ENCODE results near the gene ANKFN1. TPM values are rescaled to one million over a fixed set of nuclear protein-coding genes. Genes with fewer than 3 reads are reported as not detected.

The ANKFN1 gene
- total RNA-seq, 1 donor from 2014 or later, result 0.75 TPM

- no peak overlapping the region for H3K27ac ChIP-seq
- H3K9me3 ChIP-seq, result no peaks in the 10 kb centered on the region
- no peak for TF ChIP-seq CTCF (IDR thresholded peaks at IDR 0.05)
- H3K27me3 ChIP-seq, result no peaks in the 10 kb centered on the region
- ATAC-seq (no peak), DNase-seq (no peak)
- no peaks in the 10 kb centered on the region for H3K4me1 ChIP-seq
- H3K36me3 ChIP-seq, result no peaks in the 10 kb centered on the region
- H3K4me3 ChIP-seq, result no peak overlapping the region
- intact Hi-C loops (cut with DNase I), result no loop called here
Measured at GRCh38 chr17:56158915-56159825, 5.9 kb downstream of the ANKFN1 start.

DNA sequence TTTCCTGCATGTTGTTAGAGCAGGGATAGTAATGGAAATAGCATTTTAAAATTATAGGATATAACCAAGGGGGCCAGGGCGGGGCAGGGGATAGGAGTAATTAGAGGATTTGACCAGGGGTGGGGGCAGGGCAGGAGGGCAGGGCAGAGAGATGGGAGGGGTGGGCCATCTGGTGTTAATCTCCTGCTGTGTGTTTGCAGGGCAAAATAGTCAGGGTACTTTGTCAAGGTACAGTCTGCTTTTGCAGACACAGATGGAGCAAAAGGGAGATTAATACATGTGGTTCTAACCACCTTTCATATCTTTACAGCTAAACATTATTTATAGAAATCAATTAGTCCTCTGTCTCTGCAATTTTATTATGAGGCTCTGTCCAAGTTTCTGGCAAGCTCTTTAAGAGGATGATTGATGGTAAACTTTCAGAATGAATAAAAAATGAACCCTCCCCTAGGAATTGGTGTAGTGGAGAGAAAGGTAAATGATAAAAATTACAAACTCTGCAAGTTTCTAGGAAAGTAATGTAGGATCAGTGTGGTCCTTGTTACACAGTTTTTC, 6.6 kb downstream of the ANKFN1 start:
- intact Hi-C loops (cut with DNase I), result no loop called here
- no peak for TF ChIP-seq CTCF (IDR thresholded peaks at IDR 0.05)
- Histone ChIP-seq H3K4me3 (no peak overlapping the region), H3K27ac (no peak overlapping the region), H3K9me3 (no peaks in the 10 kb centered on the region), H3K4me1 (no peaks in the 10 kb centered on the region), H3K36me3 (no peaks in the 10 kb centered on the region), H3K27me3 (no peaks in the 10 kb centered on the region)
- DNase-seq, result no peak
- ATAC-seq, result no peak

GRCh38 chr17:56160422-56160821, 7.1 kb downstream of the ANKFN1 start:
- no peaks in the 10 kb centered on the region for H3K4me1 ChIP-seq
- no peak overlapping the region for H3K4me3 ChIP-seq
- no peaks in the 10 kb centered on the region for H3K9me3 ChIP-seq
- no peak overlapping the region for H3K27ac ChIP-seq
- DNase-seq, result no peak
- H3K27me3 ChIP-seq, result no peaks in the 10 kb centered on the region
- no peaks in the 10 kb centered on the region for H3K36me3 ChIP-seq
- intact Hi-C loops (cut with DNase I), result no loop called here
- no peak for ATAC-seq
- TF ChIP-seq CTCF (IDR thresholded peaks at IDR 0.05), result no peak

DNA sequence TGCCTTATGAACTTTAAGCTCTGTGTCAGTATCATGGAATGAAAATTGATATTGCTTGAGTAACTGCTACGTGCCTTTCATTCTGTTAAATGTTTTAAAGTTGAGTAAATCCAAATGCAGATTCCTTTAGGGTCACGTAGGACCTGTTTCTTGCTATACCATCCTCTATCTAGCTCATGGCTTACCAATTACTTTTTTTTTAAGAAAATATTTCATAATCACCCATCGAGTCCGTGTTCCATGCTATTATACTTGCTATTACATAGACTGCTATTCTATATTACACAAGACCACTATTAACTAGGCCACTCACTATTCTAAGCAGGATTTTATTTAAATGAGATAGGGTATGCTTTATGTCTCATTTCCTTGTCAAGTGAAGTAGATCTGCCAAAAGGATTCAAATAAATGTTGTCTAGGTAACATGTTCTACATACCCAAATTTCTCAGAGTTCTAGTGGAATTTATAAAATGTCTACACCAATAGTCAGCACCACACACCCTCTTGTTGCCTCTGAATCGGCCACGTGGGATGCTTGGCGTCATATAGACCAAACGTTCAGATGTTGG, 11.9 kb downstream of the ANKFN1 start:
- Histone ChIP-seq H3K36me3 (no peaks in the 10 kb centered on the region), H3K27me3 (no peaks in the 10 kb centered on the region), H3K4me1 (no peaks in the 10 kb centered on the region), H3K9me3 (no peaks in the 10 kb centered on the region), H3K4me3 (no peak overlapping the region), H3K27ac (no peak overlapping the region)
- no peak for TF ChIP-seq CTCF (IDR thresholded peaks at IDR 0.05)
- ATAC-seq (no peak), DNase-seq (no peak)
- intact Hi-C loops (cut with DNase I), result no loop called here

DNA sequence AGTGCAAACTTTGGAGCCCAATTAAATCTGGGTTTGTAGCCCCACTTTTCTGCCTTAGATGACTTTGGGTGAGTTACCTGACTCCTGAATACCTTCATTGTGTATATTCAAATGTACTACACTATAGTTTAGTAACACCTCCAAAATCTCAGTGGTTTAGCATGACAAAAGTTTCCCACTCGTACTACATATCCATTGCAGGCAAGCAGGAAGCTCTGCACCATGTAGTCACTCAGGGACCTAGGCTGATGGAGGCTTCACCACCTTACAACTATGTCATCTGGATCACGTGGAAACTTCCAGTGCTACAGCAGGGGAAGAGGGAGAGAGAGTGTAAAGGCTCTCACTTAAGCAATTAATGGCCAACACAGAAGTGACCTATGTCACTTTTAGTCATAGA, 14.2 kb downstream of the ANKFN1 start:
- intact Hi-C loops (cut with DNase I), result no loop called here
- H3K4me3 ChIP-seq, result no peak overlapping the region

More for the DNA sequence above, 14.2 kb downstream of the ANKFN1 start:
- TF ChIP-seq CTCF (IDR thresholded peaks at IDR 0.05), result no peak
- no peak for DNase-seq
- no peak for ATAC-seq
- Histone ChIP-seq H3K27me3 (no peaks in the 10 kb centered on the region), H3K4me1 (no peaks in the 10 kb centered on the region), H3K9me3 (no peaks in the 10 kb centered on the region), H3K27ac (no peak overlapping the region), H3K36me3 (no peaks in the 10 kb centered on the region)
